WTC11 (cell line): Measurements from ENCODE around the gene KCNG3. TPM values are rescaled to one million over a fixed set of nuclear protein-coding genes. Genes with fewer than 3 reads are reported as not detected.

Source experiments
- ATAC-seq: fragments of 200-7000 bp; cut with Tn5 transposase; 2 replicates; pipeline ENCODE4 v1.10.0; 2021; ENCODE audit warnings: mild to moderate bottlenecking, moderate library complexity
- CTCF ChIA-PET: fragments of 300-600 bp; sonication (Branson Sonifier 250); formaldehyde crosslinking; loops from one replicate; lab custom pipeline; 2021; ENCODE audit warnings: antibody characterized with exemption; lab: Charles Lee
- POLR2A ChIA-PET: fragments of 350-600 bp; sonication (Branson Sonifier 250); formaldehyde crosslinking; loops from one replicate; lab custom pipeline; 2021; ENCODE audit warnings: antibody characterized with exemption; lab: Charles Lee
- DNase-seq: peaks from one replicate; pipeline ENCODE4 v3.0.0; 2021; ENCODE audit warnings: low spot score
- H3K27ac Mint-ChIP-seq: 2 replicates; pipeline ENCODE4 v1.8.0; 2021; ENCODE audit warnings: mixed read lengths
- H3K27me3 Mint-ChIP-seq: 2 replicates; pipeline ENCODE4 v1.8.0; 2021; ENCODE audit warnings: low read depth, mild to moderate bottlenecking, moderate library complexity, mixed read lengths
- H3K36me3 Mint-ChIP-seq: 2 replicates; pipeline ENCODE4 v1.8.0; 2021; ENCODE audit warnings: mixed read lengths
- H3K4me1 Mint-ChIP-seq: 2 replicates; pipeline ENCODE4 v1.8.0; 2022; ENCODE audit warnings: mixed read lengths
- H3K4me3 Mint-ChIP-seq: 2 replicates; pipeline ENCODE4 v1.8.0; 2021; ENCODE audit warnings: mild to moderate bottlenecking, moderate library complexity, mixed read lengths
- H3K9me3 Mint-ChIP-seq: 2 replicates; pipeline ENCODE4 v1.8.0; 2021; ENCODE audit warnings: mixed read lengths
- CBFB ChIP-seq: sonication (generic); formaldehyde crosslinking; IDR thresholded peaks from 2 replicates; pipeline ENCODE4 v1.8.1; 2022; ENCODE audit warnings: mild to moderate bottlenecking, low read depth, missing genetic modification reagents
- CREB1 ChIP-seq: sonication (generic); formaldehyde crosslinking; IDR thresholded peaks from 2 replicates; pipeline ENCODE4 v1.8.0; 2023; ENCODE audit warnings: mild to moderate bottlenecking, missing genetic modification reagents
- ESRRA ChIP-seq: sonication (generic); formaldehyde crosslinking; IDR thresholded peaks from 2 replicates; pipeline ENCODE4 v1.8.1; 2022; ENCODE audit warnings: mild to moderate bottlenecking, missing genetic modification reagents, borderline replicate concordance
- FOXJ3 ChIP-seq: sonication (generic); formaldehyde crosslinking; IDR thresholded peaks from 2 replicates; pipeline ENCODE4 v1.9.0; 2021; ENCODE audit warnings: missing genetic modification reagents, mild to moderate bottlenecking, borderline replicate concordance
- GABPB1 ChIP-seq: sonication (generic); formaldehyde crosslinking; IDR thresholded peaks from 2 replicates; pipeline ENCODE4 v1.8.1; 2023; ENCODE audit warnings: mild to moderate bottlenecking, missing genetic modification reagents
- HMGA2 ChIP-seq: fragments of 250-450 bp; sonication (Bioruptor Pico); IDR thresholded peaks from 2 replicates; pipeline ENCODE4 v1.4.0; 2021; ENCODE audit warnings: mild to moderate bottlenecking, moderate library complexity
- IRF1 ChIP-seq: sonication (generic); formaldehyde crosslinking; IDR thresholded peaks from 2 replicates; pipeline ENCODE4 v1.8.0; 2023; ENCODE audit warnings: missing genetic modification reagents
- JAZF1 ChIP-seq: fragments of 250-450 bp; sonication (Bioruptor Pico); IDR thresholded peaks from 2 replicates; pipeline ENCODE4 v1.9.0; 2021; ENCODE audit warnings: moderate library complexity, mild to moderate bottlenecking, inconsistent platforms
- JUN ChIP-seq: sonication (generic); formaldehyde crosslinking; IDR thresholded peaks from 2 replicates; pipeline ENCODE4 v1.8.0; 2023; ENCODE audit warnings: mild to moderate bottlenecking, missing genetic modification reagents
- MXD4 ChIP-seq: fragments of 250-450 bp; sonication (Bioruptor Pico); IDR thresholded peaks from 2 replicates; pipeline ENCODE4 v1.8.0; 2021; ENCODE audit warnings: mild to moderate bottlenecking, moderate library complexity, borderline replicate concordance
- NFE2L1 ChIP-seq: sonication (generic); formaldehyde crosslinking; IDR thresholded peaks from 2 replicates; pipeline ENCODE4 v1.8.1; 2023; ENCODE audit warnings: missing genetic modification reagents
- TEAD1 ChIP-seq: sonication (generic); formaldehyde crosslinking; IDR thresholded peaks from 2 replicates; pipeline ENCODE4 v1.8.0; 2022; ENCODE audit warnings: mild to moderate bottlenecking, missing genetic modification reagents
- TEAD4 ChIP-seq: sonication (generic); formaldehyde crosslinking; IDR thresholded peaks from 2 replicates; pipeline ENCODE4 v1.8.0; 2022; ENCODE audit warnings: mild to moderate bottlenecking, missing genetic modification reagents
- TP53 ChIP-seq: sonication (generic); formaldehyde crosslinking; IDR thresholded peaks from 2 replicates; pipeline ENCODE4 v1.8.1; 2023; ENCODE audit warnings: mild to moderate bottlenecking, missing genetic modification reagents
- USF1 ChIP-seq: sonication (generic); formaldehyde crosslinking; IDR thresholded peaks from 2 replicates; pipeline ENCODE4 v1.8.0; 2022; ENCODE audit warnings: mild to moderate bottlenecking, missing genetic modification reagents
- ZBTB21 ChIP-seq: sonication (generic); formaldehyde crosslinking; IDR thresholded peaks from 2 replicates; pipeline ENCODE4 v1.8.1; 2023; ENCODE audit warnings: mild to moderate bottlenecking, missing genetic modification reagents, borderline replicate concordance
- ZNF121 ChIP-seq: sonication (generic); formaldehyde crosslinking; IDR thresholded peaks from 2 replicates; pipeline ENCODE4 v1.8.0; 2023; ENCODE audit warnings: missing genetic modification reagents
- ZNF317 ChIP-seq: sonication (generic); formaldehyde crosslinking; IDR thresholded peaks from 2 replicates; pipeline ENCODE4 v1.8.1; 2023; ENCODE audit warnings: low read depth, mild to moderate bottlenecking, moderate library complexity, missing genetic modification reagents, borderline replicate concordance
- ZNF396 ChIP-seq: fragments of 250-450 bp; sonication (Bioruptor Pico); IDR thresholded peaks from 2 replicates; pipeline ENCODE4 v1.8.0; 2021; ENCODE audit warnings: mild to moderate bottlenecking, moderate library complexity, borderline replicate concordance
- ZNF423 ChIP-seq: fragments of 250-450 bp; sonication (Bioruptor Pico); IDR thresholded peaks from 2 replicates; pipeline ENCODE4 v2.1.2; 2022; ENCODE audit warnings: mild to moderate bottlenecking, moderate library complexity
- ZNF671 ChIP-seq: fragments of 250-450 bp; sonication (Bioruptor Pico); IDR thresholded peaks from 2 replicates; pipeline ENCODE4 v1.8.0; 2021; ENCODE audit warnings: mild to moderate bottlenecking
- total RNA-seq: library from RNA; stranded (reverse); gene quantifications from 3 replicates; pipeline ENCODE4 v1.2.3, GENCODE V29; 2021
- TF ChIP-seq, protein P1 (sequence below): sonication (generic); formaldehyde crosslinking; IDR thresholded peaks from 2 replicates; pipeline ENCODE4 v1.8.1; 2022; ENCODE audit warnings: mild to moderate bottlenecking, moderate library complexity, missing genetic modification reagents
- TF ChIP-seq, protein P2 (sequence below): sonication (generic); formaldehyde crosslinking; IDR thresholded peaks from 2 replicates; pipeline ENCODE4 v1.8.1; 2022; ENCODE audit warnings: mild to moderate bottlenecking, missing genetic modification reagents, moderate library complexity, borderline replicate concordance
- TF ChIP-seq, protein P3 (sequence below): fragments of 250-450 bp; sonication (Bioruptor Pico); IDR thresholded peaks from 2 replicates; pipeline ENCODE4 v1.9.0; 2021; ENCODE audit warnings: moderate library complexity, mild to moderate bottlenecking, inconsistent platforms, borderline replicate concordance
- TF ChIP-seq, protein P4 (sequence below): fragments of 250-450 bp; sonication (Bioruptor Pico); IDR thresholded peaks from 2 replicates; pipeline ENCODE4 v2.1.2; 2022; ENCODE audit warnings: mild to moderate bottlenecking, moderate library complexity
- TF ChIP-seq, protein P5 (sequence below): sonication (generic); formaldehyde crosslinking; IDR thresholded peaks from 2 replicates; pipeline ENCODE4 v1.8.1; 2023; ENCODE audit warnings: mild to moderate bottlenecking, missing genetic modification reagents
- TF ChIP-seq, protein P6 (sequence below): fragments of 250-450 bp; sonication (Bioruptor Pico); IDR thresholded peaks from 2 replicates; pipeline ENCODE4 v1.9.0; 2021; ENCODE audit warnings: mild to moderate bottlenecking

The KCNG3 gene
- total RNA-seq, 1 experiment from 2014 or later, result 15.5 TPM

GRCh38 chr2:42522035-42522434, 28.3 kb upstream of the KCNG3 start:
- Mint-ChIP-seq H3K27me3 (no peaks in the 10 kb centered on the region), H3K36me3 (no peaks in the 10 kb centered on the region), H3K4me3 (no peak overlapping the region), H3K9me3 (peaks cover 4% of the 10 kb centered on the region), H3K27ac (no peak overlapping the region; the same call in 1 of the 2 replicates), H3K4me1 (peaks cover 22% of the 10 kb centered on the region)
- ChIA-PET POLR2A (interaction anchor here (0.6 kb wide), 1 partner anchor 72 kb away, joined by 3 read pairs; no protein-coding TSS in a partner anchor), CTCF (interaction anchor here (0.5 to 2.1 kb wide), 3 partner anchors 8 to 97 kb away, joined by 3 to 7 read pairs (median 3); no protein-coding TSS in a partner anchor)
- ATAC-seq (peak; percentile 65), DNase-seq (no peak)
- TF ChIP-seq IRF1 (CRISPR knock-in tag), result no peak
- TF ChIP-seq, protein P1, sequence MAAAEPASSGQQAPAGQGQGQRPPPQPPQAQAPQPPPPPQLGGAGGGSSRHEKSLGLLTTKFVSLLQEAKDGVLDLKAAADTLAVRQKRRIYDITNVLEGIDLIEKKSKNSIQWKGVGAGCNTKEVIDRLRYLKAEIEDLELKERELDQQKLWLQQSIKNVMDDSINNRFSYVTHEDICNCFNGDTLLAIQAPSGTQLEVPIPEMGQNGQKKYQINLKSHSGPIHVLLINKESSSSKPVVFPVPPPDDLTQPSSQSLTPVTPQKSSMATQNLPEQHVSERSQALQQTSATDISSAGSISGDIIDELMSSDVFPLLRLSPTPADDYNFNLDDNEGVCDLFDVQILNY (CRISPR knock-in tag), result no peak
- TF ChIP-seq, protein P2, sequence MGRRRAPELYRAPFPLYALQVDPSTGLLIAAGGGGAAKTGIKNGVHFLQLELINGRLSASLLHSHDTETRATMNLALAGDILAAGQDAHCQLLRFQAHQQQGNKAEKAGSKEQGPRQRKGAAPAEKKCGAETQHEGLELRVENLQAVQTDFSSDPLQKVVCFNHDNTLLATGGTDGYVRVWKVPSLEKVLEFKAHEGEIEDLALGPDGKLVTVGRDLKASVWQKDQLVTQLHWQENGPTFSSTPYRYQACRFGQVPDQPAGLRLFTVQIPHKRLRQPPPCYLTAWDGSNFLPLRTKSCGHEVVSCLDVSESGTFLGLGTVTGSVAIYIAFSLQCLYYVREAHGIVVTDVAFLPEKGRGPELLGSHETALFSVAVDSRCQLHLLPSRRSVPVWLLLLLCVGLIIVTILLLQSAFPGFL (CRISPR knock-in tag), result no peak
- TF ChIP-seq ZNF317 (CRISPR knock-in tag), result no peak
- no peak for TF ChIP-seq NFE2L1 (CRISPR knock-in tag)
- TF ChIP-seq JUN (CRISPR knock-in tag), result no peak
- no peak for TF ChIP-seq CBFB (CRISPR knock-in tag)
- no peak for TF ChIP-seq ZNF423 (CRISPR knock-in tag)
- no peak for TF ChIP-seq TEAD4 (CRISPR knock-in tag)
- TF ChIP-seq ZNF396 (CRISPR knock-in tag), result no peak

DNA sequence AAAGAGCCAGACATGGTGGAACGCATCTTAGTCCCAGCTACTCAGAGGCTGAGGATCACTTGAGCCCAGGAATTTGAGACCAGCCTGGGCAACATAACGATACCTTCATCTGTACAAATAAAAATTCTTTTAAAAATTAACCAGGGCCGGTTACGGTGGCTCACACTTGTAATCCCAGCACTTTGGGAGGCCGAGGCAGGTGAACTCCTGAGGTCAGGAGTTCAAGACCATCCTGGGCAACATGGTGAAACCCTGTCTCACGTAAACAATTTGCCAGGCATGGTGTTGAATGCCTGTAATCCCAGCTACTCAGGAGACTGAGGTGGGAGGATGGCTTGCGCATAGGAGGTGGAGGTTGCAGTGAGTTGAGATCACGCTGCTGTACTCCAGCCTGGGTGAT, 25.8 kb upstream of the KCNG3 start:
- Mint-ChIP-seq H3K27me3 (no peaks in the 10 kb centered on the region), H3K4me3 (no peak overlapping the region), H3K9me3 (peaks cover 4% of the 10 kb centered on the region), H3K4me1 (peaks cover 22% of the 10 kb centered on the region), H3K27ac (no peak overlapping the region), H3K36me3 (no peaks in the 10 kb centered on the region)
- DNase-seq (no peak), ATAC-seq (no peak)
- CTCF ChIA-PET, result no interaction called here
- POLR2A ChIA-PET, result no interaction called here
- no peak for TF ChIP-seq CREB1 (CRISPR knock-in tag)
- TF ChIP-seq, protein P3, sequence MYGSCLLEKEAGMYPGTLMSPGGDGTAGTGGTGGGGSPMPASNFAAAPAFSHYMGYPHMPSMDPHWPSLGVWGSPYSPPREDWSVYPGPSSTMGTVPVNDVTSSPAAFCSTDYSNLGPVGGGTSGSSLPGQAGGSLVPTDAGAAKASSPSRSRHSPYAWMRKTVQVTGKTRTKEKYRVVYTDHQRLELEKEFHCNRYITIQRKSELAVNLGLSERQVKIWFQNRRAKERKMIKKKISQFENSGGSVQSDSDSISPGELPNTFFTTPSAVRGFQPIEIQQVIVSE (CRISPR knock-in tag), result no peak
- TF ChIP-seq GABPB1 (CRISPR knock-in tag), result no peak
- TF ChIP-seq ZNF317 (CRISPR knock-in tag), result no peak
- TF ChIP-seq MXD4 (CRISPR knock-in tag), result no peak
- no peak for TF ChIP-seq TEAD1
- TF ChIP-seq ZBTB21, result no peak
- no peak for TF ChIP-seq ESRRA (CRISPR knock-in tag)
- no peak for TF ChIP-seq ZNF671 (CRISPR knock-in tag)
- TF ChIP-seq, protein P4, sequence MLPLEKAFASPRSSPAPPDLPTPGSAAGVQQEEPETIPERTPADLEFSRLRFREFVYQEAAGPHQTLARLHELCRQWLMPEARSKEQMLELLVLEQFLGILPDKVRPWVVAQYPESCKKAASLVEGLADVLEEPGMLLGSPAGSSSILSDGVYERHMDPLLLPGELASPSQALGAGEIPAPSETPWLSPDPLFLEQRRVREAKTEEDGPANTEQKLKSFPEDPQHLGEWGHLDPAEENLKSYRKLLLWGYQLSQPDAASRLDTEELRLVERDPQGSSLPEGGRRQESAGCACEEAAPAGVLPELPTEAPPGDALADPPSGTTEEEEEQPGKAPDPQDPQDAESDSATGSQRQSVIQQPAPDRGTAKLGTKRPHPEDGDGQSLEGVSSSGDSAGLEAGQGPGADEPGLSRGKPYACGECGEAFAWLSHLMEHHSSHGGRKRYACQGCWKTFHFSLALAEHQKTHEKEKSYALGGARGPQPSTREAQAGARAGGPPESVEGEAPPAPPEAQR (CRISPR knock-in tag), result no peak
- TF ChIP-seq USF1 (CRISPR knock-in tag), result no peak
- TF ChIP-seq ZNF121 (CRISPR knock-in tag), result no peak
- TF ChIP-seq, protein P5, sequence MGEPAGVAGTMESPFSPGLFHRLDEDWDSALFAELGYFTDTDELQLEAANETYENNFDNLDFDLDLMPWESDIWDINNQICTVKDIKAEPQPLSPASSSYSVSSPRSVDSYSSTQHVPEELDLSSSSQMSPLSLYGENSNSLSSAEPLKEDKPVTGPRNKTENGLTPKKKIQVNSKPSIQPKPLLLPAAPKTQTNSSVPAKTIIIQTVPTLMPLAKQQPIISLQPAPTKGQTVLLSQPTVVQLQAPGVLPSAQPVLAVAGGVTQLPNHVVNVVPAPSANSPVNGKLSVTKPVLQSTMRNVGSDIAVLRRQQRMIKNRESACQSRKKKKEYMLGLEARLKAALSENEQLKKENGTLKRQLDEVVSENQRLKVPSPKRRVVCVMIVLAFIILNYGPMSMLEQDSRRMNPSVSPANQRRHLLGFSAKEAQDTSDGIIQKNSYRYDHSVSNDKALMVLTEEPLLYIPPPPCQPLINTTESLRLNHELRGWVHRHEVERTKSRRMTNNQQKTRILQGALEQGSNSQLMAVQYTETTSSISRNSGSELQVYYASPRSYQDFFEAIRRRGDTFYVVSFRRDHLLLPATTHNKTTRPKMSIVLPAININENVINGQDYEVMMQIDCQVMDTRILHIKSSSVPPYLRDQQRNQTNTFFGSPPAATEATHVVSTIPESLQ (CRISPR knock-in tag), result no peak
- TF ChIP-seq HMGA2 (CRISPR knock-in tag), result no peak
- TF ChIP-seq, protein P6, sequence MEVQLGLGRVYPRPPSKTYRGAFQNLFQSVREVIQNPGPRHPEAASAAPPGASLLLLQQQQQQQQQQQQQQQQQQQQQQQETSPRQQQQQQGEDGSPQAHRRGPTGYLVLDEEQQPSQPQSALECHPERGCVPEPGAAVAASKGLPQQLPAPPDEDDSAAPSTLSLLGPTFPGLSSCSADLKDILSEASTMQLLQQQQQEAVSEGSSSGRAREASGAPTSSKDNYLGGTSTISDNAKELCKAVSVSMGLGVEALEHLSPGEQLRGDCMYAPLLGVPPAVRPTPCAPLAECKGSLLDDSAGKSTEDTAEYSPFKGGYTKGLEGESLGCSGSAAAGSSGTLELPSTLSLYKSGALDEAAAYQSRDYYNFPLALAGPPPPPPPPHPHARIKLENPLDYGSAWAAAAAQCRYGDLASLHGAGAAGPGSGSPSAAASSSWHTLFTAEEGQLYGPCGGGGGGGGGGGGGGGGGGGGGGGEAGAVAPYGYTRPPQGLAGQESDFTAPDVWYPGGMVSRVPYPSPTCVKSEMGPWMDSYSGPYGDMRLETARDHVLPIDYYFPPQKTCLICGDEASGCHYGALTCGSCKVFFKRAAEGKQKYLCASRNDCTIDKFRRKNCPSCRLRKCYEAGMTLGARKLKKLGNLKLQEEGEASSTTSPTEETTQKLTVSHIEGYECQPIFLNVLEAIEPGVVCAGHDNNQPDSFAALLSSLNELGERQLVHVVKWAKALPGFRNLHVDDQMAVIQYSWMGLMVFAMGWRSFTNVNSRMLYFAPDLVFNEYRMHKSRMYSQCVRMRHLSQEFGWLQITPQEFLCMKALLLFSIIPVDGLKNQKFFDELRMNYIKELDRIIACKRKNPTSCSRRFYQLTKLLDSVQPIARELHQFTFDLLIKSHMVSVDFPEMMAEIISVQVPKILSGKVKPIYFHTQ (CRISPR knock-in tag), result no peak
- TF ChIP-seq TP53 (CRISPR knock-in tag), result no peak
- TF ChIP-seq JAZF1 (CRISPR knock-in tag), result no peak
- no peak for TF ChIP-seq FOXJ3
